ENCODE data around the gene CDK5. TPM values are rescaled to one million over a fixed set of nuclear protein-coding genes. Genes with fewer than 3 reads are reported as not detected.
"Not testable (repeated sequence)": the region's sequence is repeated elsewhere in the genome, so short reads cannot be mapped to it uniquely, and the experiment has no call there.

Gene CDK5
- polyA plus RNA-seq, 1 donor: 12.8 TPM

- WGBS (ENCODE audit: insufficient coverage, low lambda C conversion rate): no CpG with 5 or more reads among the region's 5 CpGs
- H3K4me3 ChIP-seq (ENCODE audit: low read length): no peak overlapping the region
- H3K27ac ChIP-seq (ENCODE audit: low read length): no peak overlapping the region
- DNase-seq: no peak
- peaks cover 7% of the 10 kb centered on the region for H3K4me1 ChIP-seq (ENCODE audit: control insufficient read depth, insufficient read depth, low read length)
- H3K27me3 ChIP-seq (ENCODE audit: control insufficient read depth, insufficient read depth, low read length): no peaks in the 10 kb centered on the region
- no peaks in the 10 kb centered on the region for H3K9me3 ChIP-seq (ENCODE audit: control insufficient read depth, low read depth, low read length)
- peaks cover 48% of the 10 kb centered on the region for H3K36me3 ChIP-seq (ENCODE audit: control insufficient read depth, insufficient read depth, low read length)
Measured at GRCh38 chr7:151033864-151034249, 23.8 kb downstream of the CDK5 start.

DNA sequence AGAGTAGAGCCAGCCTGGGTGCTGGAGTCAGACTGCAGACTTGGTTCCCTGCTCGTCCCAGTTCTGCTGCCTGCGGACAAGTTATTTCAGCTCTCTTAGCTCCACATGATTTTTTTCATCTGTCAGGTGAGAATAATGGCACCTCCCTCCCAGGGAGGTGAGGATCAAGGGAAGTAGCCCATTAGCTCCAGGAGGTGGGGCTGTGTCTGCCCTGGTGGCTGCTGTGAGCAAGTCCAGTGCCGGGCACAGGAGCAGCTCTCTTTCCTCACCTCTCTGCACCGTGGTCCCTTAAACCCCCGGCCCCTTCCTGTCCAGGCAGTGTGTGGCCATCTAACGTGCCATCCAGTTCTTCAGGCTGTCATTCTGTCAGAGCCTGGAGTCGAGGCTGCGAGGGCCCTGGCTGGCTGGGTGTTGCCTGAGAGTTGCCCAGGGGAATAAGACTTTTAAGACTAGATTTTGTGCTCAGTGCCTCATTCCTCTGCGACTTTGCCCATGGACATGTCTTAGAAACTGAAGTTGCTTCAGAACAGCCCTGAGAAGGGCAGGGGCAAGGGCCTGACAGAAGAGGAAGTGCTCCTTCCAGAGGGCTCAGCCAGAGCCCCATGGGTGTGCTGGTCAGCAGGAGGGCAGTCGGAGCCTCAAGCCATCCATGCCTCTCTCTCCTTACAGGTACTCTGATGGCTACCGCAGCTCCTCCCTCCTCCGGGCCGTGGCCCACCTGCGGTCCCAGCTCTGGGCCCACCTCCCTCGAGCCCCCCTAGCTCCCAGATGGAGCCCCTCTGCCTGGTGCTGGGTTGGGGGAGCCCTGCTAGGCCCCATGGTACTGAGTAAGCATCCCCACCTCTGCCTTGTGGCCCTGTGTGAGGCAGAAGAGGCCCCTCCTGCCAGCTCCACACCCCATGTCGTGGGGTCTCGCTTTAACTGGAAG is 24.5 kb downstream of the CDK5 start:
- Histone ChIP-seq H3K4me1 (ENCODE audit: control insufficient read depth, insufficient read depth, low read length) (peaks cover 4% of the 10 kb centered on the region), H3K9me3 (ENCODE audit: control insufficient read depth, low read depth, low read length) (no peaks in the 10 kb centered on the region), H3K27ac (ENCODE audit: low read length) (no peak overlapping the region), H3K36me3 (ENCODE audit: control insufficient read depth, insufficient read depth, low read length) (peaks cover 48% of the 10 kb centered on the region), H3K4me3 (ENCODE audit: low read length) (no peak overlapping the region), H3K27me3 (ENCODE audit: control insufficient read depth, insufficient read depth, low read length) (no peaks in the 10 kb centered on the region)
- no CpG with 5 or more reads among the region's 17 CpGs for WGBS (ENCODE audit: insufficient coverage, low lambda C conversion rate)
- no peak for DNase-seq

DNA sequence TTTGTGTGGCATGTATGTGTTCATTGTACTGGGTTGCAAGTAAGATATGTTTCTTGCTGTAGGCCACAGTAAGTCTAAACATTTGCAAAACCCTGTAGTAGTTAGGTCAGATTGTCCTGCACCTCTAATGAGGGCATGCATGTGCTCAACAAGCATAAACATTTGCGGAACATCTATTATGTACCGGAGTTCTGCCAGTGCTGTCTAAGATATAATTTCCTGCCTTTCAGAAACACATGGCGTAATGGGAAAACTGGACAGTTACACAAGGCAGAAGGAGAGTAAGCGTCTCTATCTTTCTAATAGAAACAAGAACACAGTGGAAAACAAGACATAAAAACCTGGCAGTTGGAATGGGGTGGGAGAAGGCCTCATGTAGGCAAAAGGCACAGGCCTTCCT is 26.7 kb downstream of the CDK5 start:
- no peak for DNase-seq
- Histone ChIP-seq H3K27ac (ENCODE audit: low read length) (no peak overlapping the region), H3K36me3 (ENCODE audit: control insufficient read depth, insufficient read depth, low read length) (peaks cover 34% of the 10 kb centered on the region), H3K4me1 (ENCODE audit: control insufficient read depth, insufficient read depth, low read length) (peaks cover 11% of the 10 kb centered on the region), H3K9me3 (ENCODE audit: control insufficient read depth, low read depth, low read length) (no peaks in the 10 kb centered on the region), H3K27me3 (ENCODE audit: control insufficient read depth, insufficient read depth, low read length) (no peaks in the 10 kb centered on the region), H3K4me3 (ENCODE audit: low read length) (no peak overlapping the region)
- no CpG with 5 or more reads among the region's 4 CpGs for WGBS (ENCODE audit: insufficient coverage, low lambda C conversion rate)

DNA sequence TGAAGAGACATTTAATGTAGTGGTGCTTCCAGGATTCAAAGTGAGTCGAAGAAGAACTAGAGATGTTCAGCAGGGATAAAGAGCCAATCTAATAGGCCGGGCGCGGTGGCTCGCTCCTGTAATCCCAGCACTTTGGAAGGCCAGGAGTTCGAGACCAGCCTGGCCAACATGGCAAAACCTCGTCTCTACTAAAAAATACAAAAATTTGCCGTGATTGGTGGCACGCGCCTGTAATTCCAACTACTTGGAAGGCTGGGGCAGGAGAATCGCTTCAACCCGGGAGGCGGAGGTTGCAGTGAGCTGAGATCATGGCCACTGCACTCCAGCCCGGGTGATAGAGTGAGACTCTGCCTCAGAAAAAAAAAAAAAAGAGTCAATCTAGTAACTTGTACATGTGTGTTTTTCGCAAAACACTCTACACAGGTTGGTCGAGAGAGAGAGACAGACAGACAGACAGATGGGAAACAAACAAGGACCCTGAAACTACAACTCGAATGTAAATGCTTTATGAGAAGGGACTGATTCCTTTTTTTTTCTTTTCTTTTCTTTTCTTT is 28.7 kb downstream of the CDK5 start:
- WGBS (ENCODE audit: insufficient coverage, low lambda C conversion rate): no CpG with 5 or more reads among the region's 17 CpGs
- H3K4me1 ChIP-seq (ENCODE audit: control insufficient read depth, insufficient read depth, low read length): peaks cover 11% of the 10 kb centered on the region
- peaks cover 15% of the 10 kb centered on the region for H3K36me3 ChIP-seq (ENCODE audit: control insufficient read depth, insufficient read depth, low read length)
- peak overlapping the region; percentile 68 for H3K4me3 ChIP-seq (ENCODE audit: low read length)
- peaks cover 3% of the 10 kb centered on the region for H3K27me3 ChIP-seq (ENCODE audit: control insufficient read depth, insufficient read depth, low read length)
- H3K27ac ChIP-seq (ENCODE audit: low read length): peak overlapping the region; percentile 76
- H3K9me3 ChIP-seq (ENCODE audit: control insufficient read depth, low read depth, low read length): no peaks in the 10 kb centered on the region
- DNase-seq: no peak

- peaks cover 8% of the 10 kb centered on the region for H3K36me3 ChIP-seq (ENCODE audit: control insufficient read depth, insufficient read depth, low read length)
- H3K27ac ChIP-seq (ENCODE audit: low read length): peak within 1 kb of the TSS; percentile 76
- no peaks in the 10 kb centered on the region for H3K9me3 ChIP-seq (ENCODE audit: control insufficient read depth, low read depth, low read length)
- DNase-seq: peak; percentile 100
- H3K4me1 ChIP-seq (ENCODE audit: control insufficient read depth, insufficient read depth, low read length): peaks cover 11% of the 10 kb centered on the region
- H3K27me3 ChIP-seq (ENCODE audit: control insufficient read depth, insufficient read depth, low read length): peaks cover 3% of the 10 kb centered on the region
- H3K4me3 ChIP-seq (ENCODE audit: low read length): peak within 1 kb of the TSS; percentile 68
- WGBS (ENCODE audit: insufficient coverage, low lambda C conversion rate): no CpG with 5 or more reads among the region's 53 CpGs
Measured at GRCh38 chr7:151028131-151028947, 29.4 kb downstream of the CDK5 start, which contains the start of gene ABCB8. ABCB8 (plus strand) TSS chr7:151028450; CDS start chr7:151028516, 66 bp downstream.

DNA sequence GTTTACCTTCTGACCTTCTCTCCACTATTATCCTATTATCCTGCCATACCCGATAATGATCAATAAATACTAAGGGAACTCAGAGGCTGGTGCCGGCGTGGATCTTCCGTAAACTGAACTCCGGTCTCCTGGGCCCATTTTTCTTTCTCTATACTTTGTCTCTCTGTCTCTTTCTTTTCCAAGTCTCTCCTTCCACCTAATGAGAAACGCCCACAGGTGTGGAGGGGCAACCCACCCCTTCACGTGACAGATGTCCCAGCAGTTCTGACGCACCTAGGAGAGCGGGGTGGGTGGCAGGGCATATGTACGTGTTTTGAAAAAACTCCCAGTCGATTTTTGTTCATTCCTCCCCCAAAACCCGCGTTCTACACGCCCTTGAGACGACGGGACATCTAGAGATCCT is 30.0 kb downstream of the CDK5 start:
- H3K27ac ChIP-seq (ENCODE audit: low read length): peak overlapping the region; percentile 59
- not testable (repeated sequence) for DNase-seq; H3K9me3 ChIP-seq (ENCODE audit: control insufficient read depth, low read depth, low read length); H3K36me3 ChIP-seq (ENCODE audit: control insufficient read depth, insufficient read depth, low read length); H3K27me3 ChIP-seq (ENCODE audit: control insufficient read depth, insufficient read depth, low read length)
- H3K4me1 ChIP-seq (ENCODE audit: control insufficient read depth, insufficient read depth, low read length): peaks cover 11% of the 10 kb centered on the region
- H3K4me3 ChIP-seq (ENCODE audit: low read length): peak overlapping the region; percentile 68
- 0% methylated on average over 1 of the region's 16 CpGs for WGBS (ENCODE audit: insufficient coverage, low lambda C conversion rate)

DNA sequence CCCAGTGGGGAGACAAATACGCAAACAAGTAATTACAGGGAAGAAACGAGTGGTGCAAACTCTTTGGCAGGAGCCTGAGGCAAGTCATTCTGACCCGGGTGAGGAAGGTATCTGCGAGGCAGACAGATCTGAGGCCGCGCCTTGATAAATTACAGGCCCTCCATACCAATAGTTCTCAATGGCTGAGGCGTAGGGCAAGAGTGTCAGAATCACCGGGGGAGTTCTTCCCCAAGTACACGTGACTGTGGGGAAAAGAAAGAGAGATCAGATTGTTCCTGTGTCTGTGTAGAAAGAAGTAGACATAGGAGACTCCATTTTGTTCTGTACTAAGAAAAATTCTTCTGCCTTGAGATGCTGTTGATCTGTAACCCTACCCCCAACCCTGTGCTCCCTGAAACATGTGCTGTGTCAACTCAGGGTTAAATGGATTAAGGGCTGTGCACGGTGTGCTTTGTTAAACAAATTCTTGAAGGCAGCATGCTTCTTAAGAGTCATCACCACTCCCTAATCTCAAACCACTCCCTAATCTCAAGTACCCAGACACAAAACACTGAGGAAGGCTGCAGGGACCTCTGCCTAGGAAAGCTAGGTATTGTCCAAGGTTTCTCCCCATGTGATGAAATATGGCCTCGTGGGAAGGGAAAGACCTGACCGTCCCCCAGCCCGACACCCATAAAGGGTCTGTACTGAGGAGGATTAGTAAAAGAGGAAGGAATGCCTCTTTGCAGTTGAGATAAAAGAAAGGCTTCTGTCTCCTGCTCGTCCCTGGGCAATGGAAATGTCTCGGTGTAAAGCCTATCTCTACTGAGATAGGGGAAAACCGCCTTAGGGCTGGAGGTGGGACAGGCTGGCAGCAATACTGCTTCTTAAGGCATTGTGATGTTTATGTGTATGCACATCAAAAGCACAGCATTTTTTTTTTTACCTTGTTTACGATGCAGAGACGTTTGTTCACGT is 30.6 kb downstream of the CDK5 start:
- not testable (repeated sequence) for H3K4me3 ChIP-seq (ENCODE audit: low read length); H3K9me3 ChIP-seq (ENCODE audit: control insufficient read depth, low read depth, low read length); H3K27me3 ChIP-seq (ENCODE audit: control insufficient read depth, insufficient read depth, low read length); H3K36me3 ChIP-seq (ENCODE audit: control insufficient read depth, insufficient read depth, low read length); H3K27ac ChIP-seq (ENCODE audit: low read length)
- peaks cover 11% of the 10 kb centered on the region for H3K4me1 ChIP-seq (ENCODE audit: control insufficient read depth, insufficient read depth, low read length)
- DNase-seq: peak in 1 of 2 donors; percentile 60
- 0% methylated on average over 3 of the region's 19 CpGs for WGBS (ENCODE audit: insufficient coverage, low lambda C conversion rate)

- H3K27ac ChIP-seq (ENCODE audit: low read length): no peak overlapping the region
- DNase-seq: no peak
- H3K4me3 ChIP-seq (ENCODE audit: low read length): no peak overlapping the region
- H3K9me3 ChIP-seq (ENCODE audit: control insufficient read depth, low read depth, low read length): no peaks in the 10 kb centered on the region
- no peaks in the 10 kb centered on the region for H3K36me3 ChIP-seq (ENCODE audit: control insufficient read depth, insufficient read depth, low read length)
- peaks cover 11% of the 10 kb centered on the region for H3K4me1 ChIP-seq (ENCODE audit: control insufficient read depth, insufficient read depth, low read length)
- no CpG with 5 or more reads among the region's 4 CpGs for WGBS (ENCODE audit: insufficient coverage, low lambda C conversion rate)
- peaks cover 5% of the 10 kb centered on the region for H3K27me3 ChIP-seq (ENCODE audit: control insufficient read depth, insufficient read depth, low read length)
Measured at GRCh38 chr7:151025924-151026671, 31.6 kb downstream of the CDK5 start.

DNA sequence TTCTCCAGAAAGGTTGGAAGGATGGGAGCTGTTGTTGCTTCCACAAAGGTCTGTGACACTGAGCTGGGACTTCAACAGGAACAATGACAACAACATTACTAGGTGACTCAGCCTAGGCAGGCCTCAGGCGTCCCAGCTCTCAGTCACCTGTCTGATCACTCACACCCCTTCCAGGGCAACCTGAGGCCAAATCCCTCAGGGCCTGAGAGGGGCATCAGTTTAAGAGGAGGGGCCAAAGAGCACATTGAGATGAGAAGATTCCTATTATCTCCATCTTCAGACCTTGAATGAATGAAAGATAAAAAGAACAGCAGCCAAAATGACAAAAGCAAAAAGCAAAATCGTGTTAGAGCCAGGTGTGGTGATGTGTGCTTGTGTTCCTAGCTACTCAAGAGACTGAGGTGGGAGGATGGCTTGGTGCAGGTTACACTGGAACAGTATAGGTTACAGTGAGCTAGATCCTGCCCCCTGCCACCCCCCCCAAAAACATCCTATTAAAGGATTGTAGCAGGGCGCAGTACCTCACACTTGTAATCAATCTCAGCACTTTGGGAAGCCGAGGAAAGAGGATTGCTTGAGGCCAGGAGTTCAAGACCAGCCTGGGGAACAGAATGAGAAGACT is 33.2 kb downstream of the CDK5 start, which contains the start of gene ATG9B:
Gene ATG9B (minus strand): TSS at position 60 of the 622 bp plus-strand sequence. CDS start 71 bp downstream, outside the sequence.
- H3K4me1 ChIP-seq (ENCODE audit: control insufficient read depth, insufficient read depth, low read length): peaks cover 11% of the 10 kb centered on the region
- DNase-seq: no peak
- peaks cover 21% of the 10 kb centered on the region for H3K27me3 ChIP-seq (ENCODE audit: control insufficient read depth, insufficient read depth, low read length)
- 57% methylated on average over 1 of the region's 4 CpGs for WGBS (ENCODE audit: insufficient coverage, low lambda C conversion rate)
- H3K4me3 ChIP-seq (ENCODE audit: low read length): no peak within 1 kb of the TSS
- H3K27ac ChIP-seq (ENCODE audit: low read length): no peak within 1 kb of the TSS
- H3K36me3 ChIP-seq (ENCODE audit: control insufficient read depth, insufficient read depth, low read length): no peaks in the 10 kb centered on the region
- H3K9me3 ChIP-seq (ENCODE audit: control insufficient read depth, low read depth, low read length): no peaks in the 10 kb centered on the region

Measured in large intestine (tissue), 3 donors.